HEK293 (cell line): ENCODE results near the gene UTP25.

Experiments used
- CTCF ChIA-PET: fragments of 350-600 bp; formaldehyde crosslinking; extraction: SDS; loops from one replicate; lab custom pipeline; 2021; ENCODE audit warnings: antibody characterized with exemption; lab: Yijun Ruan, JAX
- POLR2A ChIA-PET: fragments of 300-600 bp; formaldehyde crosslinking; extraction: SDS; loops from one replicate; lab custom pipeline; 2020; ENCODE audit warnings: antibody characterized with exemption, inconsistent platforms; lab: Yijun Ruan, JAX
- H3K27ac ChIP-seq: fragments of 200-500 bp; sonication (Bioruptor generic); 2 replicates; pipeline ENCODE4 v1.5.1; 2014; ENCODE audit warnings: low read depth, low read length, control low read depth, inconsistent platforms; ENCODE audit errors: extremely low read depth
- H3K36me3 ChIP-seq, 2 experiments: fragments of 200-500 bp in 1 of 2; sonication (Bioruptor generic) in 1 of 2; 1 replicate in 1 of 2; 2 replicates in 1 of 2; pipeline ENCODE4 v1.5.1; 2014 to 2017; ENCODE audit warnings: inconsistent platforms in 2 of 2, low read length in 2 of 2; ENCODE audit not compliant: control insufficient read depth in 2 of 2, insufficient read depth in 1 of 2
- H3K4me1 ChIP-seq: fragments of 200-500 bp; sonication (Bioruptor generic); 2 replicates; pipeline ENCODE4 v1.5.1; 2014; ENCODE audit warnings: mild to moderate bottlenecking, low read length, inconsistent platforms; ENCODE audit not compliant: control insufficient read depth, insufficient read depth
- H3K4me3 ChIP-seq: 2 replicates; pipeline ENCODE4 v1.5.1; 2011; ENCODE audit warnings: low read depth, mild to moderate bottlenecking, control low read depth, low read length, moderate library complexity
- H3K9me3 ChIP-seq: fragments of 200-500 bp; sonication (Bioruptor generic); 2 replicates; pipeline ENCODE4 v1.5.1; 2014; ENCODE audit warnings: low read depth, low read length, inconsistent platforms; ENCODE audit not compliant: control insufficient read depth, insufficient read depth
- KLF9 ChIP-seq: fragments of 450-650 bp; formaldehyde crosslinking; IDR thresholded peaks from 2 replicates; pipeline ENCODE4 v1.5.1; 2016; ENCODE audit warnings: missing biosample characterization, missing genetic modification characterization, low read depth
- RBAK ChIP-seq: fragments of 450-650 bp; formaldehyde crosslinking; IDR thresholded peaks from 2 replicates; pipeline ENCODE4 v1.5.1; 2016; ENCODE audit warnings: missing biosample characterization, missing genetic modification characterization
- SP7 ChIP-seq: fragments of 450-650 bp; formaldehyde crosslinking; IDR thresholded peaks from 2 replicates; pipeline ENCODE4 v1.5.1; 2016; ENCODE audit warnings: missing biosample characterization, missing genetic modification characterization
- ZBTB1 ChIP-seq: fragments of 450-650 bp; formaldehyde crosslinking; IDR thresholded peaks from 2 replicates; pipeline ENCODE4 v1.5.1; 2016; ENCODE audit warnings: missing biosample characterization, missing genetic modification characterization
- ZBTB20 ChIP-seq: fragments of 450-650 bp; formaldehyde crosslinking; IDR thresholded peaks from 2 replicates; pipeline ENCODE4 v1.5.1; 2016; ENCODE audit warnings: missing biosample characterization, missing genetic modification characterization
- ZFP3 ChIP-seq: fragments of 450-650 bp; formaldehyde crosslinking; IDR thresholded peaks from 2 replicates; pipeline ENCODE4 v1.5.1; 2016; ENCODE audit warnings: low read depth, missing biosample characterization, missing genetic modification characterization
- ZNF155 ChIP-seq: fragments of 450-650 bp; formaldehyde crosslinking; IDR thresholded peaks from 2 replicates; pipeline ENCODE4 v1.5.1; 2016; ENCODE audit warnings: missing biosample characterization, missing genetic modification characterization
- ZNF174 ChIP-seq: fragments of 450-650 bp; formaldehyde crosslinking; IDR thresholded peaks from 2 replicates; pipeline ENCODE4 v1.5.0; 2017; ENCODE audit warnings: missing biosample characterization, mild to moderate bottlenecking, missing genetic modification characterization
- ZNF596 ChIP-seq: fragments of 450-650 bp; IDR thresholded peaks from 2 replicates; pipeline ENCODE4 v1.5.0; 2018; ENCODE audit warnings: missing biosample characterization, mild to moderate bottlenecking, missing genetic modification characterization, moderate library complexity
- ZNF660 ChIP-seq: fragments of 450-650 bp; IDR thresholded peaks from 2 replicates; pipeline ENCODE4 v1.5.1; 2018; ENCODE audit warnings: missing biosample characterization, mild to moderate bottlenecking, missing genetic modification characterization
- ZNF785 ChIP-seq: fragments of 450-650 bp; formaldehyde crosslinking; IDR thresholded peaks from 2 replicates; pipeline ENCODE4 v1.5.1; 2016; ENCODE audit warnings: missing biosample characterization, missing genetic modification characterization
- TF ChIP-seq, protein P1 (sequence below): sonication (generic); formaldehyde crosslinking; IDR thresholded peaks from 2 replicates; pipeline ENCODE4 v1.8.1; 2022; ENCODE audit warnings: mild to moderate bottlenecking, moderate library complexity, missing genetic modification reagents
- TF ChIP-seq, protein P2 (sequence below): fragments of 450-650 bp; formaldehyde crosslinking; IDR thresholded peaks from 2 replicates; pipeline ENCODE4 v1.5.1; 2016; ENCODE audit warnings: missing biosample characterization, missing genetic modification characterization
- TF ChIP-seq, protein P3 (sequence below): fragments of 450-650 bp; formaldehyde crosslinking; IDR thresholded peaks from 2 replicates; pipeline ENCODE4 v1.5.1; 2016; ENCODE audit warnings: missing biosample characterization, missing genetic modification characterization
- TF ChIP-seq, protein P4 (sequence below): fragments of 450-650 bp; formaldehyde crosslinking; IDR thresholded peaks from 2 replicates; pipeline ENCODE4 v1.5.1; 2016; ENCODE audit warnings: missing biosample characterization, missing genetic modification characterization
- TF ChIP-seq, protein P5 (sequence below): fragments of 450-650 bp; formaldehyde crosslinking; IDR thresholded peaks from 2 replicates; pipeline ENCODE4 v1.5.1; 2016; ENCODE audit warnings: missing biosample characterization, missing genetic modification characterization, borderline replicate concordance
- TF ChIP-seq, protein P6 (sequence below): fragments of 450-650 bp; formaldehyde crosslinking; IDR thresholded peaks from 2 replicates; pipeline ENCODE4 v1.5.1; 2016; ENCODE audit warnings: missing biosample characterization, missing genetic modification characterization
- TF ChIP-seq, protein P7 (sequence below): fragments of 450-650 bp; formaldehyde crosslinking; IDR thresholded peaks from 2 replicates; pipeline ENCODE4 v1.5.1; 2016; ENCODE audit warnings: missing biosample characterization, missing genetic modification characterization, borderline replicate concordance

Gene UTP25

DNA sequence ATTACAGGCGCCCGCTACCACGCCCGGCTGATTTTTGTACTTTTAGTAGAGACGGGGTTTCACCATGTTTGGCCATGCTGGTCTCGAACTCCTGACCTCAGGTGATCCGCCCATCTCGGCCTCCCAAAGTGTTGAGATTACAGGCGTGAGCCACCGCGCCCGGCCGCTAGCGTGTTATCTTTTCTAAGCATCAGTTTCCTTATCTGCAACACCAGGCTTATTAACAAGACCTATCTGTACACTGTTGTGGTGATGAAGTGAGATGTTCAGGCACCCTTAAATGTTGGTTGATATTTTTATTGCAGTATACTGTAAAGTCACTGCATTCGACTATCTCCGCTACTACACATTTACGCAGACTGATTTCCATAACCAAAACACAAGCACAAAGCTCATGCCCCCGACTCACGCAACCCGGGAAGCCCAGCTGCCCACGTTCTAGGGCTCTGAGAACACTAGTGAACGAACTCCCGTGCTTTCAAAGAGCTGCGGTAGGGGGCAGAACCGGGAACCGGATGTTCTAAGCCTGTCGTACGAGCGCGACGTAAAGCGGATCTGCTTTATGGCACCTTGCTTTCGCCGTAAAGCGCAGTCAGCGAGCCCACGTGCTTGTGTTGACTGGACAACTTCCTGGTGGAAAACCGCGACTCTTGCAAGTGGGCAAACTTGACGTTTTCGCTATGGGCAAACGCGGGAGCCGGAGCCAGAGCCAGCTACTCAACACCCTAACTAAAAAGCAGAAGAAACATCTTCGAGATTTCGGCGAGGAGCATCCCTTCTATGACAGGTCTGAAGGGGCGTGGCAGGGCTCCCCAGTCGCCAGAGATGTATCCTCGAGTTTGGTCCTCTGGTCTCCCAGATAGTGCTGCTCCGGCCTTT lies at the start of gene UTP25 (continued):
- TF ChIP-seq, protein P1, sequence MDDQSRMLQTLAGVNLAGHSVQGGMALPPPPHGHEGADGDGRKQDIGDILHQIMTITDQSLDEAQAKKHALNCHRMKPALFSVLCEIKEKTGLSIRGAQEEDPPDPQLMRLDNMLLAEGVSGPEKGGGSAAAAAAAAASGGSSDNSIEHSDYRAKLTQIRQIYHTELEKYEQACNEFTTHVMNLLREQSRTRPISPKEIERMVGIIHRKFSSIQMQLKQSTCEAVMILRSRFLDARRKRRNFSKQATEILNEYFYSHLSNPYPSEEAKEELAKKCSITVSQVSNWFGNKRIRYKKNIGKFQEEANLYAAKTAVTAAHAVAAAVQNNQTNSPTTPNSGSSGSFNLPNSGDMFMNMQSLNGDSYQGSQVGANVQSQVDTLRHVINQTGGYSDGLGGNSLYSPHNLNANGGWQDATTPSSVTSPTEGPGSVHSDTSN (CRISPR knock-in tag) = 0 out of 2 replicates have a peak, but pooled peaks have one; percentile 46
- peak; percentile 96 for TF ChIP-seq KLF9 (tag by site-specific recombination)
- TF ChIP-seq ZBTB20 (tag by site-specific recombination) = peak; percentile 46; the same call in 1 of the 2 replicates
- TF ChIP-seq, protein P2, sequence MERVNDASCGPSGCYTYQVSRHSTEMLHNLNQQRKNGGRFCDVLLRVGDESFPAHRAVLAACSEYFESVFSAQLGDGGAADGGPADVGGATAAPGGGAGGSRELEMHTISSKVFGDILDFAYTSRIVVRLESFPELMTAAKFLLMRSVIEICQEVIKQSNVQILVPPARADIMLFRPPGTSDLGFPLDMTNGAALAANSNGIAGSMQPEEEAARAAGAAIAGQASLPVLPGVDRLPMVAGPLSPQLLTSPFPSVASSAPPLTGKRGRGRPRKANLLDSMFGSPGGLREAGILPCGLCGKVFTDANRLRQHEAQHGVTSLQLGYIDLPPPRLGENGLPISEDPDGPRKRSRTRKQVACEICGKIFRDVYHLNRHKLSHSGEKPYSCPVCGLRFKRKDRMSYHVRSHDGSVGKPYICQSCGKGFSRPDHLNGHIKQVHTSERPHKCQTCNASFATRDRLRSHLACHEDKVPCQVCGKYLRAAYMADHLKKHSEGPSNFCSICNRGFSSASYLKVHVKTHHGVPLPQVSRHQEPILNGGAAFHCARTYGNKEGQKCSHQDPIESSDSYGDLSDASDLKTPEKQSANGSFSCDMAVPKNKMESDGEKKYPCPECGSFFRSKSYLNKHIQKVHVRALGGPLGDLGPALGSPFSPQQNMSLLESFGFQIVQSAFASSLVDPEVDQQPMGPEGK = 0 out of 2 replicates have a peak, but pooled peaks have one; percentile 0
- TF ChIP-seq, protein P3, sequence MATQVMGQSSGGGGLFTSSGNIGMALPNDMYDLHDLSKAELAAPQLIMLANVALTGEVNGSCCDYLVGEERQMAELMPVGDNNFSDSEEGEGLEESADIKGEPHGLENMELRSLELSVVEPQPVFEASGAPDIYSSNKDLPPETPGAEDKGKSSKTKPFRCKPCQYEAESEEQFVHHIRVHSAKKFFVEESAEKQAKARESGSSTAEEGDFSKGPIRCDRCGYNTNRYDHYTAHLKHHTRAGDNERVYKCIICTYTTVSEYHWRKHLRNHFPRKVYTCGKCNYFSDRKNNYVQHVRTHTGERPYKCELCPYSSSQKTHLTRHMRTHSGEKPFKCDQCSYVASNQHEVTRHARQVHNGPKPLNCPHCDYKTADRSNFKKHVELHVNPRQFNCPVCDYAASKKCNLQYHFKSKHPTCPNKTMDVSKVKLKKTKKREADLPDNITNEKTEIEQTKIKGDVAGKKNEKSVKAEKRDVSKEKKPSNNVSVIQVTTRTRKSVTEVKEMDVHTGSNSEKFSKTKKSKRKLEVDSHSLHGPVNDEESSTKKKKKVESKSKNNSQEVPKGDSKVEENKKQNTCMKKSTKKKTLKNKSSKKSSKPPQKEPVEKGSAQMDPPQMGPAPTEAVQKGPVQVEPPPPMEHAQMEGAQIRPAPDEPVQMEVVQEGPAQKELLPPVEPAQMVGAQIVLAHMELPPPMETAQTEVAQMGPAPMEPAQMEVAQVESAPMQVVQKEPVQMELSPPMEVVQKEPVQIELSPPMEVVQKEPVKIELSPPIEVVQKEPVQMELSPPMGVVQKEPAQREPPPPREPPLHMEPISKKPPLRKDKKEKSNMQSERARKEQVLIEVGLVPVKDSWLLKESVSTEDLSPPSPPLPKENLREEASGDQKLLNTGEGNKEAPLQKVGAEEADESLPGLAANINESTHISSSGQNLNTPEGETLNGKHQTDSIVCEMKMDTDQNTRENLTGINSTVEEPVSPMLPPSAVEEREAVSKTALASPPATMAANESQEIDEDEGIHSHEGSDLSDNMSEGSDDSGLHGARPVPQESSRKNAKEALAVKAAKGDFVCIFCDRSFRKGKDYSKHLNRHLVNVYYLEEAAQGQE = peak; percentile 25; the same call in 1 of the 2 replicates
- no peak for TF ChIP-seq ZNF174

DNA sequence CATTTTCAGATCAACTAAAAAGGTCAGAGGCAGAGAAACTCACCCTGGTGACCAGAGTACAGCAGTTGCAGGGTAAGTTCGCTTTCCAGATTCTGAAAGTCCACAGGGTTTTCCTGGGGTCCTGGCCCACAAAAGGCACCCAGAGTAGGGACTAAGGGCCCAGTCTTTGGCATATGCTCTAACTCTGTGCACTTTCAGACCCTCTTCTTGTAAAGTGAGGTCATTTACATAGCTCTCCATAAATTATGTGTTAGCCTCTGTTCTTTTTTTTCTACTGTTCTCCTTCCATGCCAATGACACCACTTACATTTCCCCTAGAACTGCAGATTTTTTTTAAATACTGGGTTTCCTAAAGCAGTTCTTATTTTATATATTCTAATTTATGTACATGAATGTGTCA lies 49.7 kb upstream of the UTP25 start:
- H3K4me1 ChIP-seq = no peaks in the 10 kb centered on the region
- ChIA-PET CTCF (interaction anchor here (0.6 to 2.8 kb wide), 2 partner anchors 46 to 84 kb away, joined by 3 to 8 read pairs; no protein-coding TSS in a partner anchor), POLR2A (no interaction called here)
- H3K27ac ChIP-seq = no peak overlapping the region
- peaks cover 0 to 21% of the 10 kb centered on the region in 2 experiments; a peak in 1 of 3 replicates for H3K36me3 ChIP-seq
- no peaks in the 10 kb centered on the region for H3K9me3 ChIP-seq
- H3K4me3 ChIP-seq = no peak overlapping the region
- TF ChIP-seq ZNF596 (tag by site-specific recombination) (no peak), ZFP3 (tag by site-specific recombination) (no peak), ZNF660 (tag by site-specific recombination) (no peak), ZNF155 (tag by site-specific recombination) (no peak), RBAK (tag by site-specific recombination) (no peak), ZNF785 (no peak), SP7 (tag by site-specific recombination) (no peak), ZBTB1 (no peak)
- TF ChIP-seq, protein P4, sequence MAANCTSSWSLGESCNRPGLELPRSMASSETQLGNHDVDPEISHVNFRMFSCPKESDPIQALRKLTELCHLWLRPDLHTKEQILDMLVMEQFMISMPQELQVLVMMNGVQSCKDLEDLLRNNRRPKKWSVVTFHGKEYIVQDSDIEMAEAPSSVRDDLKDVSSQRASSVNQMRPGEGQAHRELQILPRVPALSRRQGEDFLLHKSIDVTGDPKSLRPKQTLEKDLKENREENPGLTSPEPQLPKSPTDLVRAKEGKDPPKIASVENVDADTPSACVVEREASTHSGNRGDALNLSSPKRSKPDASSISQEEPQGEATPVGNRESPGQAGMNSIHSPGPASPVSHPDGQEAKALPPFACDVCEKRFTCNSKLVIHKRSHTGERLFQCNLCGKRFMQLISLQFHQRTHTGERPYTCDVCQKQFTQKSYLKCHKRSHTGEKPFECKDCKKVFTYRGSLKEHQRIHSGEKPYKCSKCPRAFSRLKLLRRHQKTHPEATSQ (tag by site-specific recombination) = no peak
- TF ChIP-seq, protein P5, sequence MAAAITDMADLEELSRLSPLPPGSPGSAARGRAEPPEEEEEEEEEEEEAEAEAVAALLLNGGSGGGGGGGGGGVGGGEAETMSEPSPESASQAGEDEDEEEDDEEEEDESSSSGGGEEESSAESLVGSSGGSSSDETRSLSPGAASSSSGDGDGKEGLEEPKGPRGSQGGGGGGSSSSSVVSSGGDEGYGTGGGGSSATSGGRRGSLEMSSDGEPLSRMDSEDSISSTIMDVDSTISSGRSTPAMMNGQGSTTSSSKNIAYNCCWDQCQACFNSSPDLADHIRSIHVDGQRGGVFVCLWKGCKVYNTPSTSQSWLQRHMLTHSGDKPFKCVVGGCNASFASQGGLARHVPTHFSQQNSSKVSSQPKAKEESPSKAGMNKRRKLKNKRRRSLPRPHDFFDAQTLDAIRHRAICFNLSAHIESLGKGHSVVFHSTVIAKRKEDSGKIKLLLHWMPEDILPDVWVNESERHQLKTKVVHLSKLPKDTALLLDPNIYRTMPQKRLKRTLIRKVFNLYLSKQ (tag by site-specific recombination) = no peak
- TF ChIP-seq, protein P6, sequence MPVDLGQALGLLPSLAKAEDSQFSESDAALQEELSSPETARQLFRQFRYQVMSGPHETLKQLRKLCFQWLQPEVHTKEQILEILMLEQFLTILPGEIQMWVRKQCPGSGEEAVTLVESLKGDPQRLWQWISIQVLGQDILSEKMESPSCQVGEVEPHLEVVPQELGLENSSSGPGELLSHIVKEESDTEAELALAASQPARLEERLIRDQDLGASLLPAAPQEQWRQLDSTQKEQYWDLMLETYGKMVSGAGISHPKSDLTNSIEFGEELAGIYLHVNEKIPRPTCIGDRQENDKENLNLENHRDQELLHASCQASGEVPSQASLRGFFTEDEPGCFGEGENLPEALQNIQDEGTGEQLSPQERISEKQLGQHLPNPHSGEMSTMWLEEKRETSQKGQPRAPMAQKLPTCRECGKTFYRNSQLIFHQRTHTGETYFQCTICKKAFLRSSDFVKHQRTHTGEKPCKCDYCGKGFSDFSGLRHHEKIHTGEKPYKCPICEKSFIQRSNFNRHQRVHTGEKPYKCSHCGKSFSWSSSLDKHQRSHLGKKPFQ (tag by site-specific recombination) = no peak
- TF ChIP-seq, protein P7, sequence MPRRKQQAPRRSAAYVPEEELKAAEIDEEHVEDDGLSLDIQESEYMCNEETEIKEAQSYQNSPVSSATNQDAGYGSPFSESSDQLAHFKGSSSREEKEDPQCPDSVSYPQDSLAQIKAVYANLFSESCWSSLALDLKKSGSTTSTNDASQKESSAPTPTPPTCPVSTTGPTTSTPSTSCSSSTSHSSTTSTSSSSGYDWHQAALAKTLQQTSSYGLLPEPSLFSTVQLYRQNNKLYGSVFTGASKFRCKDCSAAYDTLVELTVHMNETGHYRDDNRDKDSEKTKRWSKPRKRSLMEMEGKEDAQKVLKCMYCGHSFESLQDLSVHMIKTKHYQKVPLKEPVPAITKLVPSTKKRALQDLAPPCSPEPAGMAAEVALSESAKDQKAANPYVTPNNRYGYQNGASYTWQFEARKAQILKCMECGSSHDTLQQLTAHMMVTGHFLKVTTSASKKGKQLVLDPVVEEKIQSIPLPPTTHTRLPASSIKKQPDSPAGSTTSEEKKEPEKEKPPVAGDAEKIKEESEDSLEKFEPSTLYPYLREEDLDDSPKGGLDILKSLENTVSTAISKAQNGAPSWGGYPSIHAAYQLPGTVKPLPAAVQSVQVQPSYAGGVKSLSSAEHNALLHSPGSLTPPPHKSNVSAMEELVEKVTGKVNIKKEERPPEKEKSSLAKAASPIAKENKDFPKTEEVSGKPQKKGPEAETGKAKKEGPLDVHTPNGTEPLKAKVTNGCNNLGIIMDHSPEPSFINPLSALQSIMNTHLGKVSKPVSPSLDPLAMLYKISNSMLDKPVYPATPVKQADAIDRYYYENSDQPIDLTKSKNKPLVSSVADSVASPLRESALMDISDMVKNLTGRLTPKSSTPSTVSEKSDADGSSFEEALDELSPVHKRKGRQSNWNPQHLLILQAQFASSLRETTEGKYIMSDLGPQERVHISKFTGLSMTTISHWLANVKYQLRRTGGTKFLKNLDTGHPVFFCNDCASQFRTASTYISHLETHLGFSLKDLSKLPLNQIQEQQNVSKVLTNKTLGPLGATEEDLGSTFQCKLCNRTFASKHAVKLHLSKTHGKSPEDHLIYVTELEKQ (tag by site-specific recombination) = no peak
- TF ChIP-seq, protein P1 (CRISPR knock-in tag) = no peak
